HG03039 (cell line): ENCODE results near the gene PARD3B.

Source experiments
- ATAC-seq: cut with Tn5 transposase; IDR thresholded peaks from one replicate; pipeline ENCODE4 v1.9.1; 2021; ENCODE audit warnings: mild to moderate bottlenecking, moderate library complexity; ENCODE audit not compliant: unreplicated experiment

The PARD3B gene

GRCh38 chr2:205041472-205042130, 496.3 kb downstream of the PARD3B start:
- ATAC-seq, result no peak

DNA sequence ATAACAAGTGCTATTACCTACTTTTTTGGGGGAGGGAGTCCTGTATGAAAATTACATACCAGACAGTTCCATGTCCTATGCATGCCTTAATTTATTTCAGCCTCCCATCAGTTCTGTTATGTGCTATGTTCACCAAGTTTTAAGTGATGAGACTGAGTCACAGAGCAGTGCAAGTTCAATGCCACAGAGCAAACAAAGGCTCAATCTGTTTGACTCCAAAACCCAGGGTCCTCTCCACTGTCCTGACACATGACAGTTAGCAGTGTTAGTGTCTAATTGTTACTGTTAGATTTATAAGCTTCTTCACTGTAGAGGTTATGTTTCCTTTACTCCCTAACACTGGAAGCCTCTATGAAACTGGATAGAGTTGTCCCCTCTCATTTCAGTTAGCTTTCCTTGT, 498.0 kb downstream of the PARD3B start:
- no peak for ATAC-seq

DNA sequence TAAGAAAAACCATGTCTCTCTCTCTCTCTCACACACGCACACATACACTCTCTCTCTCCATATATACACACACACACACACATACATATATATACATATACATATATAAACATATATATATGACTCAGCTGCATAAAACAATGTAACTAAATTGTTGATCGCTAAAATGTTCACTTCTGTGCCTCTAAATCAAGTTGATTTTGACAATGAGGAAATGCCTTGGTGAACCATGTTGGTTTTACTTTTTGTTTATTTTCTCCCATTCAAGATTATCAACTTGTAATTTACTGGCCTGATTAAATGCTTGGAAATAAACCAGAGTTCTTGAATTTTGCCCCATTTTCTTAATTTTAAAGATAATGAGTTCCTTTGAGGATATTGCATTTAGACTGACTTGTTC, 500.4 kb downstream of the PARD3B start:
- ATAC-seq, result no peak

GRCh38 chr2:205047273-205047839, 502.1 kb downstream of the PARD3B start:
- no peak for ATAC-seq

DNA sequence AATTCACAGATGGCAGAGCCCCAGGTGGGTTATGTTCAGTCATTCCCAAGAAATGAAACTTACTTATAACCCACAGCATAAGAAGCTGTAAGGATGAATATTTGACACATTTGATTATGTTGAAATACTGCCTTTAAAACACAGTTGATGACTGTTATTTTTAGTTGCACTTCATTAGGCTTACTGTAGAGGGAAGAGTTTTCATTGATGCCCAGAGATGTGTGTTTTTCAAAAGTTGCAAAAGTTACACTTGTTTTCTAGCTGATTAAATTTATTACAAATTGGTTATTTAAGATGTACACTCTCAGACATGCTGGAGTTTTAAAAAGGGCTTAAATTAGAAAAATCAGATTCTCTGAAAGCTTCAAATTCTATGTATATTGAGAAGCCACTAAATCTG, 506.1 kb downstream of the PARD3B start:
- ATAC-seq, result no peak

DNA sequence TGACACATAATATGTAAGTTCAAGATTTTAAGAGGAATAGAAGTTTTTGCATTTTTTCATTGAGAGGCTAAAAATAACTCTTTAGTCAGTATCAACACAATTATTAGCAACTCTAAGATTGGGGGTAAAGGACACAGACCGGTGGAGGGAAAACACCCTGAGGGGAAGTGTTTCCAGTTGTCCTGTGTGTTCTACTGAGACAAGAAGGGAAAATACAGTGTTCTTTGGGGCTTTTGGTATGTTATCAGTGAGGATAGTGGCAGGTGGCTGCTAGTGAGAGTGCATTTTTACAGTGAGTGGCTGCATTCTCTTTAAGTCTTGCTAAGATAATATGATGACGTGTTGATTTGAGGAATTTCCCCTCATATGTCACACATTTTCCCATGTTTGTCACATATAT, 507.5 kb downstream of the PARD3B start:
- ATAC-seq, result no peak

GRCh38 chr2:205053827-205054410, 508.6 kb downstream of the PARD3B start:
- ATAC-seq, result no peak

DNA sequence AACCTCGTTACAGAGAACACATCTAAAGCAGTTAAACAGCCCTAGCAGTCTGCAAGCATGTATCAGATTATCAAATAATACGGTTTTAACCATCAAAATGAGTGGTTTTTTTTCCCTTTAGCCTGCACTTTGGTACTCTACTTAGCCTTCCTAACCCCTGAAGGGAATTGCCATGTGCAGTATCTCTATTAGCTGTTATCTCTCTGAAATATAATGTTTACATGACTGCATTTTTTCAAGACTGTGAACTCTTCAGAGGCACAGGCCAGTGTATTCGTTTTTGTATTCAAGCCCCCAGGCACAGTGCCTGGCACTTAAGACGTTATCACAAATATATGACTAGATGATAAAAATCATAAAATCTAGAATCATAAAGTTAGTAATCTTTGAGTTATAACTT, 509.5 kb downstream of the PARD3B start:
- no peak for ATAC-seq

- ATAC-seq, result no peak
Observed at GRCh38 chr2:205055251-205055650, 510.0 kb downstream of the PARD3B start.

- no peak for ATAC-seq
Observed at GRCh38 chr2:205056151-205056561, 510.9 kb downstream of the PARD3B start.

DNA sequence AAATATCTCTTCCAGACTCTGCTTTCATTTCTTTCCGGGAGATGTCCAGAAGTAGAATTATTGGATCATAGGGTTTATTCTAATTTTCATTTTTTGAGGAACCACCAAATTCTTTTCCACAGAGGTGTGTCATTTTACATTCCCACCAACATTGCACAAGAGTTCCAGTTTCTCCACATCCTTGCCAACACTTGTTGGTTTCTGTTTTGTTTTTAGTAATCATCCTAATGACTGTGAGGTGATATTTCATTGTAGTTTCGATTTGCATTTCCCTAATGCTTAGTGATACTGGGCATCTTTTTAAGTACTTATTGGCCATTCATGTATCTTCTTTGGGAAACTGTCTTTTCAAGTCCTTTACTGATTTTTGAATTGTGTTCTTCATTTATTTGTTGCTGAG, 513.1 kb downstream of the PARD3B start:
- no peak for ATAC-seq

DNA sequence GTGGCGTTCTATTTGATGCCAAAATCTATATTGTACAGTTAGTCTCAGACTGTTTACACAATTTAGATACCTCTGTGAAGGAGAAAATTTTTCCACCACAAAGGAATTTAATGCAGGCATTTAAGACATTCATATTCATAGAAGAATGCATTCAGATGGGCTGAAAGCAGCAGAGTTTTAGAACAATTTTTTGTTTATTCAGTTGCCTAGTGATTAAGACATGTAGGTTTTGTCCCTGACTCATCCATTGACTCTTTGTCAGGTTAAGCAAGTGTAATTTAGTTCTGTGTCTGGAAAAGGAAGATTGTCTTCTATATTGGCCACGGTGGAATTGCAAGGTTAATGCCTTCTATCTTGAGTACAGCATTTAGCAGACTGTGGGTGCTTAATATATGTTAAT, 515.0 kb downstream of the PARD3B start:
- ATAC-seq, result no peak

DNA sequence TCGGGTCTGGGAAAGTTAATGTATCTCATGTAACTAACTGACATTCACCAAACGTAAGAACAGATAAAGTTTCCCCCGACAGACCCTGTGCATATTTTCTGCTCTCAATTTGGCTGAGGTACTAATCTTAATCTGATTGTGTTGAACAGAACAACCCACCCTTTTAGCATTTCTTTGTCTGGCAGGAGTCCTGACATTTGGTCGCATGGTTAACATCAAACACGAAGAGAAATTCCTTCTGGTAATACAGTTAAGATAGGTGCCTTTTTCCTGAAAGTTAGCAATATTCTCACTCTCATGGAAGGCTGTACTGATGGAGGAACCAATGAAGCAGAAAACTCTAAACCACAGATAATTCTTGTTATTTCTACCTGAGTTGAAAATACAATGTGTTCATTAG, 520.8 kb downstream of the PARD3B start:
- no peak for ATAC-seq

GRCh38 chr2:205069928-205070327, 524.7 kb downstream of the PARD3B start:
- ATAC-seq, result no peak

DNA sequence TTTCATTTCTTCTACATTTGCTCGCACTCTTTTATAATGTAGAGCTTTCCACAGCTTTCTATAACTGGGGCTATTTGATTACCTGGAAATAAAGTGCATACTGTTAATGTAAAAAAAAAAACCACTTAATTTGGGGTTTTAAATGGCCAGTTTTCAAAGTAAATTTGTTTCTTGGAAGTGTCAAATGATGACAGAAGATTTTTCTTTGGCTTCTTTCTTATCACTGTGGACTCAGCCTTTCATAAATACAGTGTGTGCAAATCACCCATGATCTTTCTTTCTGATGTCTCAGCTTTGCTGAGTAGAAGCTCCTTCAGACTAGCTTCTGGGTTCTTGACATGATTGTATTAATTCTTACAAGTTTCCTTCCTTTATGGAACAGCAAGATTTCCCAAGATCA, 525.6 kb downstream of the PARD3B start:
- no peak for ATAC-seq

DNA sequence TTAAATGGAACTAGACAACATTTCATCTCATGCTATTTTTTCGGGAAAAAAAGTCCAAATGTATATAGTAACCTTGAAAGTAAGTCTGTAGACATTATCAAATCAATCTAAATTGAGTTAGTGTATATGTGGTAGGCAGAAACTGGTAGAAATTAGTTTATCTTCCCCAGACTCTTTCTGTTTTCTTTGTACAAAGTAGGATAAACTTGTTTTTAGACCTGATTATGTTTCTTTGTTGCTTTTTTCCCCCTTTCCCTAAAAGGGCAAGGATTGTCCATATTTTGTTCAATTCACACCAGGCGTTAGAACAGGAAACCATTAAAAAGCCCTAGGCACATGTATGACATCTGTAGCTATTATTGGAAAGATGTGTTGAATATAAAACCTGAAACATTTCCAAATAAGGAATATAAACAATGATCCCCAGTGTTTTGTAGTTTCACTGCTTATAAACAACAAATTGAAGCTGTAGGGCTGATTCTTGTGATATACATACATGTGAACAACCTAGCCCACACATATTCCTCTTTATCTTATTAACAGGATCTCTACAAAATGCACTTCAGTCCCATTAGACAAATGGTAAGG, 528.3 kb downstream of the PARD3B start:
- ATAC-seq, result no peak

DNA sequence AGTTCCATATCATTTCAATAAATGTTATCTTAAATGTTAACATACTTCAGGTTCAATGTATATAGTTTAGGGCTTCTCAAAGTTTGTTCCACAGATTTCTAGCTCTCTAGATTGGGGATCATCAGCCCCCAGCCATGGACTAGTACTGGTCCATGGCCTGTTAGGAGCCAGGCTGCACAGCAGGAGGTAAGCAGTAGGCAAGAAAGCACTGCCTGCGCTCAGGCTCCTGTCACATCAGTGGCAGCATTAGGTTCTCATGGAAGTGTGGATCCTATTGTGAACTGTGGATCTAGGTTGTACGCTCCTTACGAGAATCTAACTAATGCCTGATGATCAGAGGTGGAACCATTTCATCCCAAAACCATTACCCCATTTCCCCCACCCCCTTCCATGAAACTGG, 531.1 kb downstream of the PARD3B start:
- no peak for ATAC-seq

- no peak for ATAC-seq
Observed at GRCh38 chr2:205077159-205077558, 531.9 kb downstream of the PARD3B start.

DNA sequence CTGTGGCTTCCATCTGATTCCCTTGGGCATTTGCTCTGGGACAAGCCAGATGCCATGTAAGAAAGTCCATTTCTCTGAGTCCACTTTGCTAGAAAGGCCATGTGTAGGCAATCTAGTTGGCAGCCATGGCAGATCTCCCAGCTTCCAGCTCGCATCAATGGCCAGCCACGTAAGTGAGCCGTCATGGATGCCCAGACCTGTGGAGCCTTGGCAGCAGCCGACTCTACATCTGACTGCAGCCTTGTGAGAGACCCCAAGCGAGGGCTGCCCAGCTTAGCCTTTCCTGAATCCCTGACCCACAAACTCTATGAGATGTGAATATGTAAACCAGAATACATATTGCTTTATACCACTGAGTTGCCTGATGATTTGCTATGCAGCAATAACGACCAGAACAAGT, 533.5 kb downstream of the PARD3B start:
- ATAC-seq, result no peak

DNA sequence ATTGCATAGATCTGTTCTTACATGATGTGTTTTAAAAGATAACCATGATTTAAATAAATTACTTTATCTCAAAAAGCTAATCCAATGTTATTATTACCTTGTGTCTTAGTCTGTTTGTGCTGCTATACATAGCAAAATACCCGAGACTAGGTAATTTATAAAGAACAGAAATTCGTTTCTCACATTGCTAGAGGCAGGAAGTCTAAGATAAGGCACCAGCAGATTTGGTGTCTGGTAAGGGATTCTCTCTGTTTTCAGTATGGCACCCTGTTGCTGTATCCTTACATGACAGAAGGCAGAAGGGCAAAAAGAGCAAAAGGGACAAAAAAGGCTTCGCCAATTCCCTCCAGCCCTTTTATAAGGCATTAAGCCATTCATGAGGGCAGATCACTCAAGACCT, 533.9 kb downstream of the PARD3B start:
- ATAC-seq, result no peak

DNA sequence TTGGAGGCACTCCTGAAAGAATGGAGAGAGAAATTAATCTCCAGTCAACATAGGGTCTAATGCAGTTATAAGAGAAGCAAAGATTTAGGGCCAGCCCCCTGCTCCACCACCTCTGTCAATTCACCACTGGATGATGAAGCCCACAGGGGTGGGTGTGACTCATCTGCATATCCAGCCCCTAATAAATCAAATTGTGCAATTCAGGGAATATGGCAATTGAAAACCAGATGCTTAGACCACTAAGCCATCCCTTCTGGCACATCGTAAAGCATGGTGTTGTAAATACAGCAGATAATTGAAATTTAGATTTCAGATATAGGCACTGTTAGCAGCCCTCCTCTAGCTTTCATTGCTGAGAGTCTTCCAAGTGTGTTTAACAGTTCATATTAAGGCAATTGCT, 541.4 kb downstream of the PARD3B start:
- ATAC-seq, result no peak

GRCh38 chr2:205087862-205088261, 542.6 kb downstream of the PARD3B start:
- no peak for ATAC-seq
